WERI-Rb-1 (cell line): ENCODE results near the gene RAB3IL1.

Experiments used
- DNase-seq: peaks from one replicate; pipeline ENCODE4 v3.0.0-alpha.2; 2020
- H3K27ac ChIP-seq: fragments of 250-450 bp; sonication (Bioruptor Pico); 2 replicates; pipeline ENCODE4 v1.5.1; 2020; ENCODE audit warnings: mild to moderate bottlenecking, moderate library complexity
- H3K27me3 ChIP-seq: fragments of 250-450 bp; sonication (Bioruptor Pico); 2 replicates; pipeline ENCODE4 v1.5.1; 2021; ENCODE audit warnings: mild to moderate bottlenecking, low read depth, moderate library complexity; ENCODE audit not compliant: insufficient read depth, severe bottlenecking
- H3K36me3 ChIP-seq: fragments of 250-450 bp; sonication (Bioruptor Pico); 2 replicates; pipeline ENCODE4 v1.5.1; 2020; ENCODE audit warnings: mild to moderate bottlenecking, moderate library complexity
- H3K4me3 ChIP-seq: 2 replicates; pipeline ENCODE4 v1.5.1; 2011; ENCODE audit warnings: low read depth, mild to moderate bottlenecking, control low read depth, low read length
- H3K9me3 ChIP-seq: fragments of 250-450 bp; sonication (Bioruptor Pico); 2 replicates; pipeline ENCODE4 v1.5.1; 2021; ENCODE audit warnings: mild to moderate bottlenecking, moderate library complexity; ENCODE audit not compliant: severe bottlenecking
- CTCF ChIP-seq: IDR thresholded peaks from 2 replicates; pipeline ENCODE4 v1.5.1; 2011; ENCODE audit warnings: low read depth, mild to moderate bottlenecking, control low read depth, inconsistent platforms, low read length

Gene RAB3IL1

GRCh38 chr11:61875698-61876097 lies 41.7 kb downstream of the RAB3IL1 start:
- Histone ChIP-seq H3K27ac (no peak overlapping the region), H3K27me3 (no peaks in the 10 kb centered on the region), H3K9me3 (no peaks in the 10 kb centered on the region), H3K4me3 (no peak overlapping the region), H3K36me3 (no peaks in the 10 kb centered on the region)
- peak; percentile 4 for DNase-seq
- TF ChIP-seq CTCF: no peak

GRCh38 chr11:61874853-61875252 lies 42.5 kb downstream of the RAB3IL1 start:
- H3K9me3 ChIP-seq: no peaks in the 10 kb centered on the region
- no peaks in the 10 kb centered on the region for H3K27me3 ChIP-seq
- no peak for TF ChIP-seq CTCF
- H3K4me3 ChIP-seq: no peak overlapping the region
- no peak overlapping the region for H3K27ac ChIP-seq
- no peak for DNase-seq
- H3K36me3 ChIP-seq: no peaks in the 10 kb centered on the region

GRCh38 chr11:61874377-61874809 lies 43.0 kb downstream of the RAB3IL1 start:
- TF ChIP-seq CTCF: no peak
- no peak overlapping the region for H3K4me3 ChIP-seq
- no peak overlapping the region for H3K27ac ChIP-seq
- no peaks in the 10 kb centered on the region for H3K27me3 ChIP-seq
- no peaks in the 10 kb centered on the region for H3K36me3 ChIP-seq
- no peak for DNase-seq
- H3K9me3 ChIP-seq: no peaks in the 10 kb centered on the region

GRCh38 chr11:61873588-61874376 lies 43.6 kb downstream of the RAB3IL1 start:
- Histone ChIP-seq H3K27me3 (no peaks in the 10 kb centered on the region), H3K9me3 (no peaks in the 10 kb centered on the region), H3K27ac (no peak overlapping the region), H3K36me3 (no peaks in the 10 kb centered on the region), H3K4me3 (no peak overlapping the region)
- no peak for DNase-seq
- no peak for TF ChIP-seq CTCF

- Histone ChIP-seq H3K9me3 (no peaks in the 10 kb centered on the region), H3K27ac (no peak overlapping the region), H3K27me3 (no peaks in the 10 kb centered on the region), H3K36me3 (no peaks in the 10 kb centered on the region; the same call in 1 of the 2 replicates), H3K4me3 (no peak overlapping the region)
- no peak for TF ChIP-seq CTCF
- no peak for DNase-seq
Measured at GRCh38 chr11:61872935-61873565, 44.3 kb downstream of the RAB3IL1 start.
